ENCODE results near the gene GNPDA1.

Gene GNPDA1

DNA sequence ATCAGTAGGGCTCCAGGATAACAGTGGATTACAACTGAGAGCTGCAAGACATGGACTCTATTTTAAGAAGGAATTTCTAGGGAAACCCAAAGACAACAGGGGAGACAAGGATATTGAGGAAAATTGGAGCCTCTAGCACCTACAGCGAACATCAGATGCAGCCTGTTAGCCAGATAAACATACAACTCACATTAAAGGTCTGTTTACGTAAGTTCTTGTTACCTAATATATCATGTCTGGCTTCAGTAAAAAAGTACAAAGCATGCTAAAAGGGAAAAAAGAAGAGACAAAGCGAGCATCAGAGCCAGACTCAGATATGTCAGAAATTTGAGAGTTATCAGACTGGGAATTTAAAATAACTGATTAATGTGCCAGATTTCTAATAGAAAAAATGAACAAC is 17.2 kb downstream of the GNPDA1 start:
- in situ Hi-C loops (cut with MboI; ENCODE audit: low sequenced_read_pairs) = no loop called here

- in situ Hi-C loops (cut with MboI; ENCODE audit: low sequenced_read_pairs) = no loop called here
Observed at GRCh38 chr5:141994511-141995136, 18.2 kb downstream of the GNPDA1 start.

GRCh38 chr5:141992349-141992963 is 20.4 kb downstream of the GNPDA1 start:
- in situ Hi-C loops (cut with MboI; ENCODE audit: low sequenced_read_pairs) = no loop called here

DNA sequence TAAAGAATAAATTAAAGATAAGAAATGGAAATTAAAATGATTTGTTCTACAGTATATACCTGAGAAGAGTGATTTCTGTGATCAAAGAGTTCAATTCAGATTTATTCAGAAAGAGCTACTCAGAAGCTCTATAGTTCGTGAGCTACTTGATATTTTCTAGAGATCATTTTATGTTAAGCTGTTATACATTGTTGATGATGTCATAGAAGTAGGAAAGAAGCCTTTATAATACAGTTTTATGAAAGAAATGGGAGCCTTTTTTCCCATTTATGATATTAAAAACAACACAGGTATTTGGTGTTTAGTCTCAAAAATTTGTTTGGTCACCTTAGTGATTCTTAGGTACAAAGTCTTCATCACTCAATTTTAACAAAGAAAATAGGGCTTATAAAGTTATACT is 23.1 kb downstream of the GNPDA1 start:
- in situ Hi-C loops (cut with MboI; ENCODE audit: low sequenced_read_pairs) = no loop called here

DNA sequence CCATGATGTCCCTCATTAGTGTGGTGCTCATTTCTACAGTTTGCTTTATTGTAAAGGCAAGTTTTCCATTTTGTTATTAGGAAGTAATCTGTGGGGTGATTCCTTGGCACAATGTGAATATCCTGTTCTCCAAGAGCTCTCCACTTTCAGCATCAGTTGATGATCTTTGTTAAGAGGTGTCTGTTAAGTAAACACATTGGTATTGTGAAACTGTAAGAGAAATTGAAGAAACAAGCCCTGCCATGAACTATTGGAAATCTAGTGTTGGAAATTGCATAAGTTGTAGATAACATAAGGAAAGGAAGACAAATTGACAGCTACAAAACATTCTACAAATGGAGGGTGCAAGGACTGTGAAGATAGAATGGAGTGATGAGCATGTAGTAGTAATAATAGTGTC is 26.8 kb downstream of the GNPDA1 start:
- in situ Hi-C loops (cut with MboI; ENCODE audit: low sequenced_read_pairs) = no loop called here

DNA sequence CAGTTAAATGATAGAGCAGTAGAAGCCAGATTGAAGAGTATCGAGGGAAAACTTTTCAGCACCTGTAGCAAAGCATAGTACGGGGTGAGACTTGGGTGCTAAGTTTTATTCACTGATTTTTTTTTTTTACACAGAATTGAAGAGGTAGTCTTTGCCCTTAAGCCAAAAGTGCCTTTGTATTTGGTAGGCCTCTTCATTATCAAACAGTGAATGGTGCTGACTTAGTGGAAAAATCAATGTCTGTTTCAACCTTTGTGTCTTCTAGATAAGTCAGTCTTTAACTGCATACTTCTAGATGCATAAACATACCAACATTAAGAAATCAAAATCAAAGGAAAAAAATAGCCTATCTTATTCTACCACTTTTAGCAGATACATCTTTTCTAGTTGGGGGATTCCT is 30.2 kb downstream of the GNPDA1 start:
- in situ Hi-C loops (cut with MboI; ENCODE audit: low sequenced_read_pairs) = no loop called here

DNA sequence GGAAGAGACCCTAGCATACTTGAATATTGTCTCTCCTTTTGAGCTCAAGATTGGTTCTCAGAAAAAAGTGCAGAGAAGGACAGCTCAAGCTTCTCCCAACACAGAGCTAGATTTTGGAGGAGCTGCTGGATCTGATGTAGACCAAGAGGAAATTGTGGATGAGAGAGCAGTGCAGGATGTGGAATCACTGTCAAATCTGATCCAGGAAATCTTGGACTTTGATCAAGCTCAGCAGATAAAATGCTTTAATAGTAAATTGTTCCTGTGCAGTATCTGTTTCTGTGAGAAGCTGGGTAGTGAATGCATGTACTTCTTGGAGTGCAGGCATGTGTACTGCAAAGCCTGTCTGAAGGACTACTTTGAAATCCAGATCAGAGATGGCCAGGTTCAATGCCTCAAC is 34.4 kb downstream of the GNPDA1 start:
- in situ Hi-C loops (cut with MboI; ENCODE audit: low sequenced_read_pairs) = no loop called here

- in situ Hi-C loops (cut with MboI; ENCODE audit: low sequenced_read_pairs) = no loop called here
Observed at GRCh38 chr5:141976176-141976575, 36.7 kb downstream of the GNPDA1 start.

DNA sequence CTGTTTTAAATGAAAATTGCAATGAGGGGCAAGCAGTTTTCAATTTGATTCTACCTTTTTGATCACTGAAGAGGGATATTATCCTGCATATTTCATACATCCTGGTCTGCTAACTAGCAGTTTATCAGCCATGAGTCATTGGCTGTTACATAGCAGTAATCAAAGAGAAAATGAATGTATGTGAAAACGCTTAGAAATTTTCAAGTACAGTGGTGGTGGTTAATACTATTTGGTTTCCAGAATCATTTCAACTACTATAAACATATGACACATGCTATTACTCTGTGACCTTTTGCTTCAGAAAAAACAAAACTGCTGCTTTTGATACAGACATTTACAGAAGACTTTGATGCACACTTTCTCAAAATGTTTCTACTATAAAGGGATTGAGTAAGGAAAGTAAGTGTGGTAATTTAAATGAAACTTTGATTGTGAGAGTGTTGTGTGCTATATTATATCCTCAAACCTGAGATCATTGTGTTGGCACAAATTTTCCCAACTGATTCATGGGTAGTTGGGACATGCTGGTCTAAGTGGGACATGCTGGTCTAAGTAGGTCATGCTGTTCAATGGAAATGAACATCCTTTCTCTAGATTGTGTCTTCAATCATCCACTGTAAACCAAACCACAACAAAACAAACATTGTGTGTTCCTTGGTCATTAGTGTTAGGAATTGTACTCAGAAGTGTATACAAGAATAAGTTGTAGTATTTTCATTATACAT is 38.8 kb downstream of the GNPDA1 start:
- in situ Hi-C loops (cut with MboI; ENCODE audit: low sequenced_read_pairs) = no loop called here

DNA sequence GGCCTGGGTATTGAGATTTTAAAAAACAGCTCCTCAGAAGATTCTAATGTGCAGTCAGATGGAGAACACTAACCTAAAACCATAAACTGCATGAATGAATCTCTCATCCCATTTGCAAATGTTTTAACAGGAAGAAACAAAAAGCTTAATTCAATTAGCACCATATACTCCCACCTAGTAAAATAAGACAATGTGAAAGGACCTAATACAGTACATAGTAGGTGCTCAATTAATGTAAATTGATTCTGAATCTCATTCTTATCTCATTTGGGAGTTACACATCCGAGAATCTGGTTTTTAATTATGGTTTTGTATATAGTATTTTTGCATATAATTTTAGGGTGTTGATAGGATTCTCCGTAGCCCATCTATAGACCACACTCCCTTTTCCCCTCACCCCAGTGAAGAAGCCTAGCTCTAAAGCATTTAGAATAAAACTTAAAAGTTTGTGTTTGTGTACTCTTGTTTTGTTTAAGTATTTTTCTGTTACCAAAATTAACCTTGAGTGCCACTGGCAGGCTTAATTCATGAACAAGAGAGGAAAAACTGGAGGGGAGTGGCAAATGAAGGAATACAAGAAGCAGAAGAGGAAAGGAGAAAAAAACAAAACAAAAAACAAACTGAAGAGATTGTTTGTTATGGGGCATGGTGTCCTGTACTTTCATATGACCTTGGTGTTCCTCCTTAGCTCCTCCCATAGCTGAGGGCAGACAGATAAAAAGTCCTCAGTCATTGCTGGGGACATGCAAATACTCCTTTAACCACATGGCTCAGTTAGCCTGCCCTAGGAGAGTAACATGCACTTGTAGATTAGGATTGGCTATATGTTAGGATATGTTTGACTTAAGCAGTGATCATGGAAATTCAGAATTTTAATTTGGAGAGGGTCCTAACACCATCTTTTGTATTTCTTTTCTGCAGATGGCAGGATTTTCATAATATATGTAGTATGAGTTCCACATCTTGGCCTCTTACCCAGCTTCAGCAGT is 42.8 kb downstream of the GNPDA1 start:
- in situ Hi-C loops (cut with MboI; ENCODE audit: low sequenced_read_pairs) = no loop called here

DNA sequence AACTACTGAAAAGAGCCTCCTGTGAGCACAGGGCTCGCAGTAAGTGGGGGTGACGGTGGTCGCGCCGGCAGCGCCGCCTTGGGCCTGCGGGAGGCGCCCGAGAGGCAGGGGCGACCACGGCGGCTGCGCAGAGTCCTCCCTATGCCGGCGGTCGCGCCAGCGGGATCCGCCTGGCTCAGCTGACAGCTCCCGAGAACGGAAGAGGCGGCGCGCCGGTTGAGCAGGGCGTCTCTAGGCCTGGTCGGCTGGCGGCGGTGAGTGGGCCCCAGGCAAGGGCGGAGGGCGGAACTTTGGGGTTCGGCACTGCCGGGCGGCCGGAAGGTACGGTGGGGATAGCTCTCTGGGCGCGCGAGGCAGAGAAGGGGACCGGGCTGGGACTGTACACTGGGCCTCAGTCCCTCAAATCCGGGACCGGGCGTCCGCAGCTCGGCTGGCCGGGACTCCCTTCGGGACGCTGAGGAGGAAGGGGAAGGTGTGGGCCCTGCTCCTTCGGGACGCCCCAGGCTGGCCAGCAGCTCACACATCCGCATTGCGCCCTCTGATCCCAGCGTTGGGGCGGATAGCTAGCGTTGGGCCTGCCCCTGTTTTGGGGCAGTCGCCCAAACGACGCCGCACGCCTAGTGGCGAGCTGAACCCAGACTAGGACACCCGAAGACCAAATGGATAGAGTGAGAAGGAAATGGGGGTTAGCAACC is 43.8 kb downstream of the GNPDA1 start, which contains the start of gene RNF14:
RNF14 (plus strand) TSS at position 192 of the 695 bp plus-strand sequence. CDS start 4,484 bp downstream, outside the sequence.
- in situ Hi-C loops (cut with MboI; ENCODE audit: low sequenced_read_pairs) = no loop called here

- in situ Hi-C loops (cut with MboI; ENCODE audit: low sequenced_read_pairs) = no loop called here
Observed at GRCh38 chr5:141966963-141967333, 45.9 kb downstream of the GNPDA1 start.

DNA sequence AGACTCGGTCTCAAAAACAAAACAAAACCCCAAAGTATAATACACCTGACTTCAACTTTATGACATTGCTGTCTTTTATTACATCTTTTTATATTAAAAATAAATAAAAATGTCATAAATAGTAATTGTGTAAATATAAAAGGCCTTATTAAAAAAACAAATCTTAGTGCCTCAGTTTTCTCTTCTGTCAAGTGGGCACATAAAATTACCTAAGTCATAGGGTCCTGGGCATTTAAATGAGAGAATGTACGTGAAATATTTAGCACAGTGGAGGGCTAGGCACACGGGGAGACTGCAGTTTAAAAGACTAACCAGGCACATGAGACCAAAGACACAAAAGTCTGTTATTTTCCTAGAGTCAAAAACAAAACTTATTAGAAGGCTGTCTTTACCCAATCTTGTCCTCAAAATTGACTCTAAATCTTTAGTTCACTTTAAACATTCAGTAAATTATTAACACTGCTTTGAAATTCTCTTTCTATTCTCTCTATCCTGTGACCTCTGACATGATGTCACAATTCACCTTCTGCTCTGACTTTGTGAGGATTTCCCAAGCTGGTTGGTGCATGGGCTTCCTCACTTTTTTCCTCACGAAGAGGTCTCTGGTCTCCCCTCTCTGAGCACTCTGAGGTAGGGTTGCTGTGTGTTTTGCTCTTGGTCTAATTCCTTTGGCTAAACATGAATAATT is 46.4 kb downstream of the GNPDA1 start:
- in situ Hi-C loops (cut with MboI; ENCODE audit: low sequenced_read_pairs) = no loop called here

- in situ Hi-C loops (cut with MboI; ENCODE audit: low sequenced_read_pairs) = no loop called here
Observed at GRCh38 chr5:141965071-141965470, 47.8 kb downstream of the GNPDA1 start.

DNA sequence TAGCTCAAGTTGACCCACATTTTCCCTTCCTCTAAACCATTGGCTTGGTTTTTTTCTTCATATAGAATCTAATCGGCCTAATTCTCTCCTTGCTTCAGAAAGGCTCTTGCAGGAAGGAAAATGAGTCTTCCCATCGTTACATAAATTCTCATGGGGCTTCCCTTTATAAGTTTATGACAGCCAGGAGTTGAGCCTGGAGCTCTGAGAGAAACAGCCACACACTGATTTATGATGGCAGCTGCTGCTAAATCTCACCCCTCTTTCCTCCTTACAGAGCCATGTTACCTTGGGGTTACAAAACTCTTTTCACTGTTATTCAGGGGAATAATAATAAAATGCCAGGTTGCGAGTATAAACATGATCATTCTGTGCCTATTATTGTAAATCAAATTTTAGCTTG is 49.1 kb downstream of the GNPDA1 start:
- in situ Hi-C loops (cut with MboI; ENCODE audit: low sequenced_read_pairs) = no loop called here

- in situ Hi-C loops (cut with MboI; ENCODE audit: low sequenced_read_pairs) = no loop called here
Observed at GRCh38 chr5:141961466-141961865, 51.4 kb downstream of the GNPDA1 start.

- in situ Hi-C loops (cut with MboI; ENCODE audit: low sequenced_read_pairs) = no loop called here
Observed at GRCh38 chr5:141960449-141961323, 52.1 kb downstream of the GNPDA1 start.

DNA sequence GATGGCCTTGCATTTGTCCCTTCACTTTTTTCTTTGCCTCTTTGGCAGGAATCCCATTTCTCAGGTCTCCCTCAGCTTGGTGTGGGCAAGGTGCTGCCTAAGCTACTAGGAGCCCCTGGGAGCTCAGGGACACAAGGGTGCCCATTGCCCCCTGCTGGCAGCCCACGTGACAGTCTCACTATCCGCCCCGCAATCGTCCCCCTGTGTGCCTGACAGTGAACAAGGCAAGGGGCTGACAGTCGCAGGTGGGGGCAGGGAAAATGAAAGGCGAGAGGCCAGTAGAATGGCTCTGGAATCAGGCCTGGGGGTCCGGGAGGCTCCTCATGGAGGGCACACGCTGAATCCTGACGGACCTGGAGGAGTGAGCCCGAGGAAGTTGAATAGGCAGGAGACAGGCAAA is 52.8 kb downstream of the GNPDA1 start:
- in situ Hi-C loops (cut with MboI; ENCODE audit: low sequenced_read_pairs) = no loop called here

Measured in hTERT RPE-1 (cell line).